GM10248 (cell line): Measurements from ENCODE around the gene COL4A1.

ENCODE experiments used
- CTCF ChIA-PET: fragments of 300-600 bp; sonication (Branson Sonifier 250); formaldehyde crosslinking; extraction: SDS; loops from one replicate; lab custom pipeline; 2021; ENCODE audit warnings: antibody characterized with exemption; lab: Yijun Ruan, JAX
- POLR2A ChIA-PET: fragments of 350-650 bp; sonication (Branson Sonifier 250); formaldehyde crosslinking; extraction: SDS; loops from one replicate; lab custom pipeline; 2020; ENCODE audit warnings: antibody characterized with exemption; lab: Yijun Ruan, JAX
- DNase-seq: peaks from one replicate; pipeline ENCODE4 v3.0.0; 2012; ENCODE audit errors: extremely low spot score
- TF ChIP-seq, protein P1 (sequence below): IDR thresholded peaks from 2 replicates; pipeline ENCODE4 v1.5.1; 2012; ENCODE audit warnings: mild to moderate bottlenecking, low read depth; ENCODE audit errors: extremely low read depth, missing control alignments, control extremely low read depth

Gene COL4A1

DNA sequence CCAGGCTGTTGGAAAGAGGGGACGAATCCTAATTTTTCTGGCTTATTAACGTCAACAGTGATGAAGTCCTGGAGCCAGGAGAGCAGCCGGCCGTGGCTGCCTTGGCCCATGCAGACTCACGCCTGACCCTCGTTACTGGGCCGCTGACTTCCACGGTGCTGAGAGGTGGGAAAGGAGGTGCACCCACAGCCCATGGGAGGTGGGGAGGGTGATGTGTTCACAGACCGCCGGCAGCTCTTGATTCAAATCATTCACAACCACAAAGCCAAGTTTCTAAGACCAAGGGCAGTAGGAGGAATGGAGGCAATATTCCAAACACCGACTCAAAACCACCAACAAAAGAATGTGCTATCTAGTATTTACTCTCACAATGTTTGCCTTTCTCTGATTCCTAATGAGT lies 24.4 kb upstream of the COL4A1 start:
- DNase-seq, result no peak
- POLR2A ChIA-PET, result no interaction called here
- CTCF ChIA-PET, result interaction anchor here (0.8 to 1.1 kb wide), 2 partner anchors 32 to 148 kb away, joined by 3 to 4 read pairs; no protein-coding TSS in a partner anchor
- TF ChIP-seq, protein P1, sequence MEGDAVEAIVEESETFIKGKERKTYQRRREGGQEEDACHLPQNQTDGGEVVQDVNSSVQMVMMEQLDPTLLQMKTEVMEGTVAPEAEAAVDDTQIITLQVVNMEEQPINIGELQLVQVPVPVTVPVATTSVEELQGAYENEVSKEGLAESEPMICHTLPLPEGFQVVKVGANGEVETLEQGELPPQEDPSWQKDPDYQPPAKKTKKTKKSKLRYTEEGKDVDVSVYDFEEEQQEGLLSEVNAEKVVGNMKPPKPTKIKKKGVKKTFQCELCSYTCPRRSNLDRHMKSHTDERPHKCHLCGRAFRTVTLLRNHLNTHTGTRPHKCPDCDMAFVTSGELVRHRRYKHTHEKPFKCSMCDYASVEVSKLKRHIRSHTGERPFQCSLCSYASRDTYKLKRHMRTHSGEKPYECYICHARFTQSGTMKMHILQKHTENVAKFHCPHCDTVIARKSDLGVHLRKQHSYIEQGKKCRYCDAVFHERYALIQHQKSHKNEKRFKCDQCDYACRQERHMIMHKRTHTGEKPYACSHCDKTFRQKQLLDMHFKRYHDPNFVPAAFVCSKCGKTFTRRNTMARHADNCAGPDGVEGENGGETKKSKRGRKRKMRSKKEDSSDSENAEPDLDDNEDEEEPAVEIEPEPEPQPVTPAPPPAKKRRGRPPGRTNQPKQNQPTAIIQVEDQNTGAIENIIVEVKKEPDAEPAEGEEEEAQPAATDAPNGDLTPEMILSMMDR, result no peak

GRCh38 chr13:110330491-110331011 lies 23.6 kb upstream of the COL4A1 start:
- DNase-seq, result no peak
- ChIA-PET POLR2A (no interaction called here), CTCF (interaction anchor here (1.1 kb wide), 1 partner anchor 33 kb away, joined by 4 read pairs; no protein-coding TSS in a partner anchor)
- TF ChIP-seq, protein P1, result no peak

DNA sequence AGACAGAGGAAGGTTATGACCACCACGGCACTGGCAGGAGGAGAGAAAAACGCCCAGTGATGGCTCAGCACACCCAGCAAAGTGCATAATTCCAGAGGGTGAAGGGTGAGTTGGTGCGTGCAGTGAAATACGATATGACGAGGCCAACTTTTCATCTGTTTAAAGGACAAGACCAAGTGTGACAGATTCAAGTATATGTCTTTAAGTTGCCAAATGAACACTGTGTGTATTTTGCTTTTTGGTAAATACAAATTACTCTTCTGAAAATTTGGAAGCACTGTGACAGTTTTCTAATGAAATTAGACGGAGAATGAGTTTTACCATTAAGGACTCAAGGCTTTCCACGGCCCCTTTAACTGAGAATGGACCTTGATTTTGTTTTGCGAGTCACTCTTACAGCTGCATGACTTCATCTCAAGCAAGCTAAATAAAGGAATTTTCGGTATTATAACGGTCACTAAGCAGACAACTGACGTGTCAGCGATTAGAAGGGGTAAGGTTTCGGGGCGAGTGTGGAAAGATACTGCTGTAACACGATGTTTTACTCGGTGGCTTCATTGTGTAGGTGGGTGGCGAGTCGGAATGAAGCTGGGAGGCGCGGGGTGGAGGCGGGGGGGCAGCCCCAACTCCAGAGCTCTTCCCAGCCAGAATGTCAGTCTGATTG lies 23.0 kb upstream of the COL4A1 start:
- POLR2A ChIA-PET, result no interaction called here
- CTCF ChIA-PET, result no interaction called here
- DNase-seq, result no peak
- TF ChIP-seq, protein P1, result no peak

DNA sequence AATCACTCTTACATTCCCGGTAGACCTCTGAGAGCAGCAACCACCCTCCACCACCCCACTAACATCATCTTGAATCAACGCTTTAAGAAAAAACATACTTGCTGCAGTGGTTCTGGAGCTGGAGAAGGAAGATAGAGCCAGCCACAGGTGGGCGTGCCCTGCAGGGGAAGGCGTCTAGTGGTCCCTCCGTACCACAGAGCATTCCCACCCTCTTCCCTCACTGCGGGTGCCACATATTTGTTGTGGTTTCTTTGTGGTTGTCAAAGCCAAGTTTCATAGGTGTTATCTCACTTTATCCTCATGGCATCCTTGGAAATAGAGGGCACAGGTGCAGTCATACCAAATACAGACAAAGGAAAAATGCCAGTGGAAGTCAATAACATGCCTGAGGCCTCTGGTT lies 22.3 kb upstream of the COL4A1 start:
- POLR2A ChIA-PET, result no interaction called here
- TF ChIP-seq, protein P1, result no peak
- CTCF ChIA-PET, result no interaction called here
- no peak for DNase-seq

DNA sequence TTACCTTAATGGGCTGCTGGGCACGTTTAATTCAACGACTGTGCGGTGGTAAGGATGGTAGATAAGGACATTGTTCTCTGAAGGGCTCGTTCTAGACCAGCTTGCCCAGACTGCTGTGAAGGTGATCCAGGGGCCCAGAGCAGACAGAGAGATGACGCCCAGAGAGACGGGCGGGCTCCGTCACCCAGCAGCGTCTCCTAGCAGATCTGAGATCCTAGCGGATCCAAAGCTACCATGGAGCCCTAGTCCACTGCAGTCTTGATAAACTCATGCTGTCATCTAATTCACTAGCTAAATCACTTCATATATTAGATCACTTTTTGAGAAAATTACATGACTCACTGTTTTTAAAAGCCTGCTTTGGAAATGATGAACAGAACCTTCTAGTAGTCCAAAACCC lies 21.6 kb upstream of the COL4A1 start:
- TF ChIP-seq, protein P1, result no peak
- ChIA-PET POLR2A (no interaction called here), CTCF (no interaction called here)
- no peak for DNase-seq

DNA sequence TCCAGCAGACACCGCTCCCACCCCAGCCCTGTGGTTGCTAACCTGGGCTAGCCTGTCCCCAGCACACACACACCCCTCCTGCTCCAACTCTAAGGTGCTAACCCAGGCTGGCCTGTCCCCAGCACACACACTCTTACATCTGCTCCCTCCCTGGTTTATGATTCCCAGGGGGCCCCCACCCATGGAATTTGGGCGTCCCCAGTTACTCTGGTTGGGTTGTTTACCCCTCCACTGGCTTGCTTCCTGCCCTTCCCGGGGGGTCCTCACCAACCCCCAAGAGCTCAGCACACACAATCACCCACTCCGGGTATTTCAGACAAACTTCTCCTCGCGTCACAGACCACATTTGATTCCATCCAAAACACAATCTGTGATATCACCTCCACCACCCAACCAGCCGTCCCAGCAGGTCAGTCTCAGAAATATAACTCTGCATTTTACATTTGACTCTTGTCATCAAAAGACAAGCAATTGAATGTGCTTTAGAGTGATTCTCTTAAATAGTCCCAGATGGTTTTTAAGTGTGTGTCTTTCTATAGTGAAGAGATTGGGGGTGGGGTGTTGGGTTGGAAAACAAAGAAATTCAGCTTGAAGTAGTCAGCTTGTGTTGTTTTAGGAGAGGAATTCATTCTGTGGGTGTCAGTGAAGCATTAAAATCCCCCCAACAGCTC lies 20.2 kb upstream of the COL4A1 start:
- ChIA-PET POLR2A (no interaction called here), CTCF (no interaction called here)
- TF ChIP-seq, protein P1, result no peak
- DNase-seq, result no peak
